Inflammatory macrophage (primary cell): Measurements from ENCODE around the gene KCNK5.

ENCODE experiments used
- DNase-seq, 2 donors: peaks; one replicate each; pipeline ENCODE4 v3.0.0-alpha.2; 2020 to 2022

The KCNK5 gene

DNA sequence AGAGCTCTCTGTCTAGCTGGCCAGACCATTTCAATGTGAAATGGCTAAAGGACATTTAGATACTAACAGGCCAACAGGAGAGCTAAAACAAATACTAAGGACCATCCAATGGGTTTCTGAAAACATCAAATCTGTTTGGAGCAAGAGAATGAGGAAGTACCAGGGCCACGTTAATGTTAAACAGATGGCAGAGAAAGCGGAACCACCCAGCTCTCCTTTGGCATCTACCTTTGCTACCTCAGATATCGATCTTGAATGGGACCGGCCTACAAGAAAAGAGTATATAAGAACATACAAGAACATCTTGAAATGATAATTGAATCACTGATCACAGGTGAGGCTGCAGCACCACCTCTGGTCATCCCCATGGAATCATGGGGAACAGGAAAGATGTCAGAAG lies 31.8 kb downstream of the KCNK5 start:
- DNase-seq, result no peak

DNA sequence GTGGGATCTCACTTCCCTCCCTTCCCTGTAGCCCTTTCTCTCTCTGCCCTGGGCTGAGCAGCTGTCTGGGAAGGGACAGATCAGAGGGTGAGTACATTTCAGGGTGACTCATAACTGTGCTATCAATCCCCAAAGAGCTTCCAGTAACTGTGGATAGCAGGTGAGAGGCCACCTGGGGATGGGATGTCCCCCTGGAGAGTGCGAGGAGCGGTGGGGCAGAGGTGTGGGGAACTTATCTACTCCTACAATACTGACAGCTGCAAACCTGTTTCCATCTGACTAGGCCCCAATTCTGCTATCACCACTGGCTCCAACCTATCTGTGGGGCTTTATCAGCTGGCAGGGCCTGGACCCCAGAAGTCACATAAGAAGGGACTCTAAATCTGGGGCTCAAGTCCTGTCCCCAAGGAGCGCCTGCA lies 32.6 kb downstream of the KCNK5 start:
- DNase-seq, result no peak

DNA sequence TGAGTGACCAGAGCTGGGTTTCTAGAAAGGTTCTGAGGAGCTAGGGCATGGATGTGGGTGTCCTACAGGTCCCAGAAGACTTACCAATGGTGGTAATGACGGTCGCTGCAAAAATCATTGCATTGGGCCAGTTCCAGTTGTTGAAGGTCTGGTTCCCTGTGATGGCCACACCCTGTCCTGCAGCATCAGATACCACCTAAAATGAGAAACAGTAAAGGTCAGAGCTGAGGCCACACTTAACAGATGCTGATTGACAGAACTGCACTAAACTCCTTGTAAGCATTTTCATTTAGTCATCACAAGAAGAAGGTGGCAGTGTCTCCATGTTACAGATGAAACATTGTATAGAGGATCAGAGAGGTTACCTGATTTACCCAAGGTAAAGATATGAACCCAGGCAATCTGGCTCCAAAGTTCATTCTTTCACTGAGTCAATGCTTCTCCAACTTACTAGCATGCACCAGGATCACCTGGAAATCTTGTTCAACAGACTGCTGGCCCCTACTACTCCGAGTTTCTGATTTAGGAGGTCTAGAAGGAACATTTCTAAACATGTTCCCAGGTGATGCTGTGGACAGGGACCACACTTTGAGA lies 33.4 kb downstream of the KCNK5 start:
- DNase-seq, result no peak

DNA sequence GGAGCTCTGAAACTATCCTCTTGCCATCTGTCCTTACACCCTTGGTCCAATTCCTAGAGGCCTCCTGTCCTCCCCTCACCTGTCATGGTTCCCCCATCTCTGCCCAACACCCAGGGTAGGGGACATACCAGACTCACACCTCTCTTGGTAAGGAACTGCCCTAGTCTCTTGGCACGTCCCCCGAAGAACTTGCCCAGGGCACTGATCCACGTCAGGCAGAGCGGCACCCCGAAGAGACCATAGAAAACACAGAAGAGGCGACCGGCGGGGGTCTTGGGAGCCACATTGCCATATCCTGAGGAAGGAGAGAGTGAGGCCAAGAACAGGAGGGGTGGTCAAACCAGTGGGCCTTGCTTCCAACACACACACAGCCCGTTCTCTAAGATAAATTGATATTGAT lies 34.8 kb downstream of the KCNK5 start:
- no peak for DNase-seq

DNA sequence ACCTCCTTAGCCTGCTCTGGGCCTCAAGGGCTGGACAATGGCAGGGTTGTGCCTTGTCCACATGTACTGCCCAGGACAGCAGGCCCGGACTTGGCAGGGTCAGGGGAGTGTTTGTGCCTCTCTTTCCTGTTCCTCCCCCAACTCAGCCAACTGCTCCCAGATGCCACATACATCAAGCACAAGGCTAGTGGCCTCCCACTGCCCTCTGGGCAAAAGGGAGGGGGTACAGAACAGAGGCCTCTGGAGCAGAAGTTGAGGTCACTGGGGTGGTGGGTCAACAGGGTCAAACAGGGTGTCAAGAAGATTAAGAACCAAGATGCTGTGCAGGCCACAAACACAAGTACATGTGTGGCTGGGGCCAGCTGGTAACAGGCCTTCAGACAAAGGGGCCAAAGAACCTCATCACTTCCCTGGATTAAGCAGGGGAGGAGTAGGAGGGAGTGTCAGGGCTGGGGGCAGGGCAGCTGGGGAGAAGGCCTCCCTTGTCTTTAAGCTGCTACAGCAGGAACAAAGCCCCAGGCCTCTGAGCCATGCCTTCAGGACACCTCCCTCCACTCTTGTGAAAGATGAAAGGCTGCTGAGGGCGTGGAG lies 36.0 kb downstream of the KCNK5 start:
- DNase-seq, result no peak

DNA sequence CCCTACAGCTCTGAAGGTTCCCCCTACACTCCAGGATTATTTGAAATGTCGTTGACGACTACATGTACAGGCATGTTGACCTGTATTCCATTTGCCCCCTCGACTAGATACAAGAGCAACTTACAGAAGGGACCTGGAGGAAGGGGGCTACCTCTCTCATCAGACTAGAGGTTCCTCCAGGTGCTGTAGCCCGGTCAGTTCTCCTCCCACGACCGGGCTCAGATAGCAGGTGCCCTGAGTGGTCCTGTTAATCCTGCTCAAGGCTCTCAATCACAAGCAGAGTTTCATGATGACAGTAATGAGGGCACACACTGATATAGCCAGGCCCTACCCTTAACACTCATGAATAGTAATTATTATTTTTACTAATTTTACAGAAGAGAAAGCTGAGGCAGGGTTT lies 36.5 kb downstream of the KCNK5 start:
- DNase-seq, result no peak

DNA sequence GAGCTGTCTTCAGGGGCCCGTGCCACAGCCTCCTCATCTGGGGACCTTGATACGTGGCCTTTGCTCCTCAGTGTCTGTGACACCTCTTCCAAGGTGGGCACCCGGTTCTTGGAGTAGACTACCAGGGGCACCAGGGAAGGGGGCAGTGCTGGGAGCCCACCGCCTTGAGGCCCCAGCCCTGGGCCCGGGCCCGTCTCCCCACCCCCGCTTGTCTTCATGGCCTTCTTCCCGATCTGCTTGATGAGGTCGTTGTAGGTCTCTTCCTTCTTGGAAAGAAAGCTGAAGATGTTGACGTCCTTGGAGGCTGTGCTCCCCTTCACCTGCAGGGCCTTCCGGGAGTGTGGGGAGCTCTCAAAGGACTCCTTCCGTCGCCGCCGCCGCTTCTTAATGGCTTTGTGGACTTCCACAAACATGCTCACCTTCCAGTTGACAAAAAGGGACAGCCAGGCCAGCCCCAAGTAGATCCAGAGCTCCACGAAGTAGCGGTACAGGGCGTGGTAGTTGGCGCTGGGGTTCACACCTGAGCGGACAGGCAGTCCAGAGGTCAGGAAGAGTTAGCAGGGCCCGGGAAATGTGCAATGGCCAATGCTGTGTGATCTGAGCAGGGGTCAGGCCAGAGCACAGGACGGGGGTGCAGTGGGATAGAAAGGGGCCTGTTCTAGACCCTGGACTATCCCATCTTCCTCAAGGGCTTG lies 37.9 kb downstream of the KCNK5 start:
- DNase-seq, result no peak

DNA sequence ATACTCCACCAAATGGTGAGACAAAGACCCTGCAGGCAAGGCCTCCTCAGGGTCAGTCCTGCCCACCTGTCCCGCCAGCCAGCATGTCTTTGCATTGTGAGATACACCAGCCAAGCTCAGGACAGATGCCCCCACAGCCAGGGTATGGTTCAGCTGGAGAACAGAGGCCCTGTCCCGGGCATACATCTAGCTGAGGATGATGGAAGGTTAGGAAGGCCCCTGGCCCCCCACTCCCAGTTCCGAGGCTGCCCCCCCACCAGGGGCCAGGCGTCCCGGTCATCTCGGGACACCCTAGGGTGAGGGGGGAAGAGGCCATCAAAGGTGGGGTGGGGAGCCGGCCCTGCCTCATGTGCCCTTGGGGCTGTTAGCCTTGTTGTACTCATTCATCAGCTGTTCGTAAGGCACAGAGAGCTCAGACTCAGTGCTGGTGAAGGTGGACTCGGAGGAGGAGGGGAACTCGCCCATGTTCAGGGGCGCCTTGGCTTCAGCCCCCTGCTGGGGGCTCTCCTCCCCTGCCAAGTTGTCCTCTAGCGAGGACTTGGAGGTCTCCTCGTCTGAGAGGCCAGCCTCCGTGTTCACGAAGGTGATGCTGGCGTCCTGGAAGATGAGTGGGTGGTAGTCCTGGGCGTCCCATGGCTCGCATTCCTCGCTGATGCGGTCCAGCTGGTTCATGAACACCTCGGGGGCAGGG lies 38.6 kb downstream of the KCNK5 start:
- no peak for DNase-seq

DNA sequence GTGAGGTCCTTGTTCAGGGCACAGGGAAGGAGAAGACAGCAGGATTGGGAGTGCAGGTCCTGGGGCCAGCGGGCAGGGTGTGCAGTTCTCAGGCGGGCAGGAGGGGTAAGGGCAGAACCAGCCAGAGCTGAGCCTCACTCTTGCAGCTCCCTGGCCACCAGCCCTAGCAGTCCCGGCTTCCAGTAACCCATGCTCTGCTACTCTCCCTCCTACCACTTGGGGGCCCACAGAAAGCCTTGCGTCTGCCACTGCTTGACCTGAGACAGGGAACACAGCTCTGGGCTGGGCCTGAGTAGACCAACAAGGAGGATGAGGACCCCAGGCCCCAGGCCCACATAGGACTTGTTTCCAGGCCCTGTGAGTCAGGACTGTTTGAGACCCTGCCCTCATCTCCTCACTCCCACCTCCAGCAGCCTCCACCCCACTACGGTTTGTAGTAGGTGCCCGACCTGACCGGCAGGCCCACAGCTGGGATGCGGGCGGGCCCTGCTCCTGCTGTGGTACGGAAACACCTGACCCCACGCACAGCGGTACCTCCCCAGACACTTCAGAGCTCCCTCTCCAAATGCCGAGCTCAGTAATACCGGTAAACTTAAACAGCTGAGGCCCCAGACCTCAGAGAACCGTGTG lies 39.2 kb downstream of the KCNK5 start:
- DNase-seq, result peak; percentile 60 to 71

DNA sequence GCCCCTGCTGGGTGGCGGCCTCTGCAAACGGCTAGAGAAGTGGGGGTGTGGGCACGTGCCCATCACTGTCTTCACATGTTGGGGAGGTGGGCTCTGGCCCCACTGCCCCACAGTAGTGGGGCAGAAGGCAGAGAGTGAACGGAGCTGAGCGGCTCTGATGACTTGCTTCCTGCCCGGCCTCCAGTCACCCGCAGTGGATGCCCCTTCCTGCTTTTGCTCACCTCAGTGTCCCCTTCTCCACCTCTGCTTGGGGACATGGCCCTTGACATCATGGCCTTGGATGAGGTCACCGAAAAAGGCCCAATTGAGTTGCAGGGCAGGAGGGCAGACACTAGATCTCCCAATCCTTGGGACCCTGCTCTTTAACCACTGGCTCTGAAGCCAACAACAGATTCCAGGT lies 40.1 kb downstream of the KCNK5 start:
- no peak for DNase-seq

DNA sequence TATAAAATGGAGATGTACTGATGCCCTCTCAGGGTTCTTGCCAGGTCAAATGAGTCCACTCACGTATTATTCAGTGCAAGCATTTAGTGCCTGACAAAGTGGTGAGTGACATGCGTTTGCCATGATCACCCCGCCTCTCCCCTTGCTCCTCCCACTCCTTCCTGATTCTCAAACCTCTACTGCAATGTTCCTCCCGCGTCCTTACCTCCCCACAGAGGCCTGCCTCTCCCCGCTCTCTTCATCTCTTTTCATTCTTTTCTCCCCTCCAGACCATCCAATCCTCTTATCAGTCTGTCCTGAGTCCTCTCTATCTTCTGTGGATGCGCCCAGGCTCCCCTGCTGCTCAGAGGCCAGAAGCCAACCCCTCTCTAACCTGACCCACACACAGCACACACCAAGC lies 40.7 kb downstream of the KCNK5 start:
- peak; percentile 58 to 63 for DNase-seq

DNA sequence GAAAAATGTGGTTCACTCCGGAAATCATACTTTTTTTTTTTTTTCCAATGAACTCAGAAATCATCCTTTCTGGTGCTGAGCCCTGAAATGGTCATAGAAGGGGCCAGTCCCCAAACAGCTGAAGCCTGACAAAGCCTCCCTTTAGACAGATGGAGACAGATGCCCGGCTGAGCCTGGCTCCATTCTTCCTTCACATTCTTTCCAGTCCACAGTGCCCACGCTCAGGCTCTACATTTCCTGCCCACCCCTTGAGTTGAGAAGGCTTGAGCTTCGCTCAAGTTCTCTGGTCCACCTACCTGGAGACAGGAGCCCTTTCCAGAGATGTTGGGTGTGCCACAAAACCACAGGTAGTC lies 41.2 kb downstream of the KCNK5 start:
- DNase-seq, result no peak

DNA sequence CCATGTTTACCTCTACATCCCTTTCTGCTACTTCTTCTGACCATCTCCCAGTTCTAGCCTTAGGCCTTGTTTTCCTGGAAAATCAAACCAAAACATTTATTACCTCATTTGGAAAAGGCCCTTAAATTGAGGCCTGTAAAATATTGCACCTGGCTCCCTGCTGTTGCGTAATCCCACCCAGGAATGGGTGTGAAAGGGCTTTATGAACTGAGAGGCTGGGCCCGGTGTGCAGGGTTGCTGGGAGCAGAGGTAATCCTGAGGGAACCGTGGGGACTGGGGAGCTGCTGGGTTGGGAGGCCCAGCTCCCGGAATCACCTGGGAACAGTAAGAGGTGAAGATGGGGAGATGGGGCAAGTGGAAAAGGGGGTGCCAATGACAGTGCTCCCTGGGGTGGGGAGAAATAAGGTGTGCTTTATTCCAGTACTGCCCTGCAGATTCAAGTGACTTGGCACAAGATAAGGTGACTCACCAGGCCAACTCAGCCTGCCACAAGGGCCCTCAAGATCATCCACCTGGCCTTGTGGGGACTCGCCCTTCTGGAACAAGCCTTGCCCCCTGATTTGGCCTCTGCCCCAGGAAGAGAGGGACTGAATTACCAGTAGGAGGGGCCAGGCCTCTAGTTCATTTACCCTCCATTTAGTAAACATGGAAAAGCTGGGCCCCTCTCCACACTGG lies 44.2 kb downstream of the KCNK5 start:
- DNase-seq, result no peak

DNA sequence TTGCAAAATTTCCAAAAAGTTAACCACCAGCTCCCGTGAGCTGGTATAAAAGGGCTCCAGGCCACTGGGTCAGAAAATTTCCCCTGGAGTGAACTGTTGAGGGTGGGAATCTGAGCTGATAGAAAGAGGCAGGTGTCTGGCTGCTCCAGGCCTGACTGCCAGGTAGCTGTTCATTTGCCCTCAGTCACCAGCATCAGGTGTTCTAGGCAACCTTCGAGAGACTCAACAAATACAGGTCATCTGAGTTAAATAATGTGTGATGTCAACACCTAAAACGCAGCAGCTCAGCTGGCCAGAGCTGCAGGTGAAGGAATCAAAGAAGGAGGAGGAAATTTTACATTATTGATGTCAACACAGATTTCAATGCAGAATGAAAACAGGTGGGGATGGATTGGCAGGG lies 46.7 kb downstream of the KCNK5 start:
- DNase-seq, result no peak

DNA sequence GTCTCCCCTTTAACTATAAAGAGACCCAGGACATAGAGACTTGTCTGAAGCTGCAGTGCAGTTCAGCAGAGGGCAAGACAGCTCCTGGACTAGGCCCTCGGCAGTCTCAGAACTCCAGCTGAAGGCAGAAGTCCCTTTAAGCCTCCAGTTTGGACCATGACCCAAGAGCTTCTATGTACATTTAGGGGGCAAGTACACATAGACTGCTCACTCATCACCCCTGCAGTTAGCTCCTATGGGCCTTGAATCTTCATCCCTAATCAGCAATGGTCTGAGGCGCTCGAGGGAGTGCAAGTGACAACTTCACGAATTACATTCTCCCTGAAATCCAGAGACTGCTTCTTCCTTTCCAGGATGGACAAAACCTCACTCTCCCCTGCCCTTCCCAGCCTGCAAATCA lies 47.4 kb downstream of the KCNK5 start:
- no peak for DNase-seq

DNA sequence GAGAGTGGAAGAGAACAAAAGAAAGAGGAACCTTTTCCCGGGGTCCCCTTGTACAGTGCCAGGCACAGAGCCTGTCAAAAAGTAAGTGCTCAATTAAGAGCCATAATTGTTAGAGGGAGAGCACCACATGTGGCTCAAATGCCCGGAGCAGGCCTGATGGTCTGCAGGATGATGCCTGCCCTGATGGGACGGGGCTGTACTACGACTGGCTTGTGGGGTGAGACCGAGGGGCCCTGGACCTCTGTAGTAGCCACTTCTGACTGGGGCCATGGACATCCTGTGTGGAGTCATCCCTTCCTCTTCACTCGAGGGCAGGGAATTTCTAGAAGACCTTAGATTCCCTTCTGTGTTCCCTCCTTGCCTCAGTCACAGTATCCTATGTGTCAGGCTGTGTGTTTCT lies 47.9 kb downstream of the KCNK5 start:
- no peak for DNase-seq

DNA sequence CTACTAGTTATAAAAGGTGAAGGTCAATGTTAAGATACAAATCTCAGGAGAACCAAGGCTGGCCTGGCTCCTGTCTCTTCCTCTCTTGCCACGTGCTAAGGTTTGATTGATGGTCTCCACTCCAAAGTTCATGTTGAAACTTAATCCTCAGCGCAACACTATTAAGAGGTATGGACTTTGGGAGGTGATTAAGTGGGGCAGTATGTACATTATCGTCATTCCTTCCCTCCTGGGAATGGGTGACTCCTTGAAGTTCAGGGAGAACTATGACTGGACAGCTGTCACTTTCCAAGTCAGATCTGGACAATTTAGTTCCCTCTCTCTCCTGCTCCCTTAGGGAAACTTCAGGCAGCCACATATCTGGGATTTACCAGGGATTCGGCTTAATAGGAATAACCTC lies 50.5 kb downstream of the KCNK5 start:
- no peak for DNase-seq

DNA sequence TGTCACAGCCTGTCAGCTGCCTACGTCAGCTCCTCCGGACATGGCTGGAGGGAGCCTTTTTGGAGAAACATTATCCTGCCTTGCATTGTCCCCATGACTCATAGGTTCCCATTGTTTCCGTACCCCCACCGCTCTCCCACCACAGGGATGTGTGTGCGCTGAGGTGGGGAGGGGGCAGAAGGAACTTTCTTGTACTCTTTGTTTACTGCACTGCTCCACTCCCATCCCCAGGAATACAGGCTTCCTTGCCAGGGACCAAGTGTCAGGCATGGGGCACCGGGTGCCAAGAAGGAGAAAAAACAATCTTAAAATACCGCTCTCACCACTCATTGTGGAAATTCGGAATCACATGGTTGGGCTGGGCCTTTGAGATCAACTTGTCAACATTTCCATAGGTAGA lies 51.0 kb downstream of the KCNK5 start:
- no peak for DNase-seq

DNA sequence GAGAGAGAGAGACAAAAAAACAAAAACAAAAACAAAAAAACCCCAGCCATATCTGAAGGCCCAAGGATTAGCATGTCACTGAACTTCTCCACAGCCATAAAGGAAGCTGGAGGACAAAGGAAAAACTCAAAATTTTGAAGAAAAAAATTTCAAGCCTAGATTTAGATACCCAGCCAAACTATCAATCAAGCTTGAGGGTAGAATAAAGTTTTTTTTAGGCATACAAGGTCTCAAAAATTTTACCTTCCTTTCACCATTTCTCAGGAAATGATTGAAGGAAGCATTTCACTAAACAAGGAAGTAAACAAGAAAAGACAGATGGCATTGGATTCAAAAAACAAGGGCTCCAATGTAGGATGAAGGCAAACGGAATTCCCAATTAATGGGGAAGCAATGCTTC lies 52.1 kb downstream of the KCNK5 start:
- no peak for DNase-seq

DNA sequence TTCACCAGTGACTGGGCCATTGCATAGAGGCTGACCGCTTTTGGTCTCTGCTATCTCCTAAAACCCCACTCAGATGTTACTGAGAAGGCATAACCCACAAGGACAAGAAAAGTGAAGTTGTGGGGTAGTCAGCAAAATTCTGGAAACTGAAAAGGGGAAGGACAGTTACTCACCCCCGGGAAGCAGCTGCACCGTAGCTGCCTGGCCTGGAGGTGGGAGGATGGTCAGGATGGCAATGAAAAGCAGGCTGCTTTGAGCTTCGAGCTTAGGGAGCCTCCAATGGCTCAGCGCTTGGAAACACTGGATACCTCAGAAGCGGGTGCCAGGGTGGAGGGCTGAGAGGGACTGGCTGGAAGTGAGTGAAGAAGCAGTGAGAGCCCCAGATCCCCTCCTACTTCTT lies 56.0 kb downstream of the KCNK5 start:
- DNase-seq, result peak; percentile 76 to 80

DNA sequence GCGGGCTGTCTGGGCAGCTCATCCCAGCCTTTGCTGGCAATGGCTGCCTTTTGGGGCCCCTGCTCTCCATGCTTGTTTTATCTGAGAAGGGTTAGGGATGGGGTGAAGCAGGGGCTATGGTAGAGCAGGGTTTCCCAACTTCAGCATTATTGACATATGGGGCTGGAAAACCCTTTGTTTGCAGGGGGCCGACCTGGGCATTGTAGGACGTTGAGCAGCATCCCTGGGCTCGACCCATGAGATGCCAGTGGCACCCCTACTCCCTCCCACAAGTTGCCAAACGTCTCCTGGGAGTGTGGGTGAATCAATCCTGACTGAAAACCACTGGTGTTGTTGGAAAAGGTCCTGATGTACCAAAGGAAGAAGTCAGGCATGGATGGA lies 56.9 kb downstream of the KCNK5 start:
- DNase-seq, result no peak

DNA sequence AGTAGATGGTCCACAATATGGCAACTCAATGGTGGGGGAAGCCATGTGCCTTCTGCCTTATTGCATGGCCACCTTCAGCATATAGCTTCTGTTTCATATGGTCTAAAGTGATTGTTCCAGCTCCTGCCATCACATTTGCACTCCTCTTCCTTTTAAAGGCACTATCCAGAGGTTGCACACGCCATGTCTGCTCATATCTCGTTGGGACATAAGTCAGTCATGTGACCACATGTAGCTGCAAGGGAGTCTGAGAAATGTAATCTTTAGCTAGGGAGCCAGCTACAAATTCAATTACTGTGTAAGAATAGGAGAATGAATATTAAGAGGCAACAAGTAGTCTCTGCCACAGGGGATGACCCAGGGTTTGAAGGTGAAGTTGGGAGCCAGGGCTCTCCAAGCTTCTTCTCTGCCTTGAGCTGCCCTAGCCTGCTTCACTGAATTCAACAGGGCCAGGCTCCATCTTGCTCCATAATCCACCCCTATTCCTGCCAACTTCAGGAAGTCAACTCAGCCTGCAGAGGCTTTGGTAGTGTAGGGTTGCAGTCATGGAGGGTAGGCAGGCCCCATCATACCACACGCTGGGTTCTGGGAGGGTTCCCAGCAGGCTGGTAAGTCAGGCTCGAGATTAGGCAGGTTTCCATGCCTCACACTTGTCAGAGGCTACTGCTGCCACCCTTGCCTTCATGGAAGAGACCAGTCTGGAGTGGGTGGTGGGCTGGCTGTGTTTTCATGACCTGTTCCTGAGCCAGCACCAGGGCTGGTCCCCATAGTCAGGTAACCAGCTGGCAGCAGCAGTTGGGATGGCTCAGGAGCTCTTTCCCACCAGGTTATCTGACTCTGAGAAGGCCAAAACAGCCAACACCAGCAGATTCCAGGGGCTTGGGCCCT lies 57.5 kb downstream of the KCNK5 start:
- DNase-seq, result no peak
